GM12878 (cell line): Measurements from ENCODE around the gene IER2. TPM values are rescaled to one million over a fixed set of nuclear protein-coding genes. Genes with fewer than 3 reads are reported as not detected.

ENCODE experiments used
- BACH1 ChIP-seq: fragments of 450-650 bp; IDR thresholded peaks from 2 replicates; pipeline ENCODE4 v1.6.1; 2017; ENCODE audit warnings: mild to moderate bottlenecking, borderline replicate concordance
- BCL3 ChIP-seq: IDR thresholded peaks from 2 replicates; pipeline ENCODE4 v1.6.1; 2011; ENCODE audit warnings: borderline replicate concordance, low read depth, mild to moderate bottlenecking, moderate library complexity, low read length; ENCODE audit not compliant: insufficient read depth, poor library complexity, severe bottlenecking
- BRCA1 ChIP-seq: IDR thresholded peaks from 2 replicates; pipeline ENCODE4 v1.6.1; 2011; ENCODE audit warnings: low read depth, low read length, improper control_type of control experiment
- EP300 ChIP-seq, 2 experiments: fragments of 150-350 bp in 1 of 2; IDR thresholded peaks; 2 replicates each; pipeline ENCODE4 v1.6.1; 2011 to 2012; ENCODE audit warnings: low read depth in 2 of 2, low read length in 2 of 2, borderline replicate concordance in 1 of 2, improper control_type of control experiment in 1 of 2, inconsistent platforms in 1 of 2; ENCODE audit not compliant: control insufficient read depth in 1 of 2
- ETV6 ChIP-seq, 2 experiments: fragments of 450-650 bp in 1 of 2; IDR thresholded peaks in 1 of 2; conservative IDR thresholded peaks in 1 of 2; 2 replicates each; pipeline ENCODE4 v1.6.1; 2014; ENCODE audit warnings: antibody characterized with exemption in 1 of 2, borderline replicate concordance in 1 of 2, low read depth in 1 of 2, mild to moderate bottlenecking in 1 of 2, moderate library complexity in 1 of 2
- GABPA ChIP-seq: IDR thresholded peaks from 2 replicates; pipeline ENCODE4 v1.6.1; 2014; ENCODE audit warnings: antibody characterized with exemption, low read depth, mild to moderate bottlenecking, inconsistent platforms
- HDAC6 ChIP-seq: fragments of 200-600 bp; sonication (generic); IDR thresholded peaks from one replicate; pipeline ENCODE4 v1.8.0; 2017; ENCODE audit warnings: antibody characterized with exemption; ENCODE audit not compliant: unreplicated experiment
- HDGF ChIP-seq: fragments of 450-650 bp; IDR thresholded peaks from 2 replicates; pipeline ENCODE4 v1.6.1; 2016; ENCODE audit warnings: antibody characterized with exemption
- JUND ChIP-seq: IDR thresholded peaks from 2 replicates; pipeline ENCODE4 v1.6.1; 2012; ENCODE audit warnings: low read depth, mild to moderate bottlenecking, low read length, improper control_type of control experiment, moderate library complexity
- LARP7 ChIP-seq: fragments of 450-650 bp; IDR thresholded peaks from 2 replicates; pipeline ENCODE4 v1.6.1; 2017; ENCODE audit warnings: mild to moderate bottlenecking
- MEF2A ChIP-seq: IDR thresholded peaks from 2 replicates; pipeline ENCODE4 v1.6.1; 2011; ENCODE audit warnings: low read depth, mild to moderate bottlenecking, low read length, moderate library complexity; ENCODE audit not compliant: insufficient read depth
- MTA3 ChIP-seq: IDR thresholded peaks from 2 replicates; pipeline ENCODE4 v1.6.1; 2012; ENCODE audit warnings: low read length, inconsistent platforms, borderline replicate concordance
- MXI1 ChIP-seq: fragments of 150-350 bp; IDR thresholded peaks from 2 replicates; pipeline ENCODE4 v1.6.1; 2011; ENCODE audit warnings: low read depth, mild to moderate bottlenecking, inconsistent platforms, low read length, improper control_type of control experiment
- MYB ChIP-seq: fragments of 150-350 bp; IDR thresholded peaks from 2 replicates; pipeline ENCODE4 v1.6.1; 2014; ENCODE audit warnings: mild to moderate bottlenecking, low read depth, low read length, borderline replicate concordance
- NBN ChIP-seq: fragments of 450-650 bp; IDR thresholded peaks from 2 replicates; pipeline ENCODE4 v1.6.1; 2016
- NR2C2 ChIP-seq: IDR thresholded peaks from 2 replicates; pipeline ENCODE4 v1.6.1; 2011; ENCODE audit warnings: borderline replicate concordance, low read depth; ENCODE audit not compliant: control insufficient read depth, insufficient read length
- NRF1 ChIP-seq: conservative IDR thresholded peaks from 2 replicates; pipeline ENCODE4 v1.6.1; 2011; ENCODE audit warnings: mild to moderate bottlenecking, low read depth, low read length, improper control_type of control experiment
- PAX5 ChIP-seq: IDR thresholded peaks from 2 replicates; pipeline ENCODE4 v1.6.1; 2011; ENCODE audit warnings: low read depth, low read length, borderline replicate concordance
- POU2F2 ChIP-seq: IDR thresholded peaks from 3 replicates; pipeline ENCODE4 v1.6.1; 2011; ENCODE audit warnings: low read depth, mild to moderate bottlenecking, low read length, borderline replicate concordance
- RB1 ChIP-seq: fragments of 450-650 bp; formaldehyde crosslinking; IDR thresholded peaks from 2 replicates; pipeline ENCODE4 v1.6.1; 2017; ENCODE audit warnings: mild to moderate bottlenecking, borderline replicate concordance
- RELA ChIP-seq: fragments of 450-650 bp; IDR thresholded peaks from 2 replicates; pipeline ENCODE4 v1.8.0; 2014; ENCODE audit warnings: borderline replicate concordance; ENCODE audit not compliant: partially characterized antibody
- SIX5 ChIP-seq: IDR thresholded peaks from 2 replicates; pipeline ENCODE4 v1.6.1; 2011; ENCODE audit warnings: mild to moderate bottlenecking, low read depth, low read length, moderate library complexity; ENCODE audit not compliant: severe bottlenecking
- SREBF1 ChIP-seq: IDR thresholded peaks from 2 replicates; pipeline ENCODE4 v1.6.1; 2012; ENCODE audit warnings: mild to moderate bottlenecking, low read length
- STAT3 ChIP-seq: IDR thresholded peaks from 2 replicates; pipeline ENCODE4 v1.6.1; 2011; ENCODE audit warnings: low read depth, low read length, improper control_type of control experiment
- TBL1XR1 ChIP-seq: IDR thresholded peaks from 2 replicates; pipeline ENCODE4 v1.6.1; 2012; ENCODE audit warnings: low read depth, low read length, improper control_type of control experiment
- YY1 ChIP-seq: IDR thresholded peaks from 2 replicates; pipeline ENCODE4 v1.6.1; 2011; ENCODE audit warnings: low read depth, mild to moderate bottlenecking, low read length
- ZBED1 ChIP-seq: IDR thresholded peaks from 2 replicates; pipeline ENCODE4 v1.6.1; 2016; ENCODE audit warnings: borderline replicate concordance
- ZNF217 ChIP-seq: fragments of 450-650 bp; IDR thresholded peaks from 2 replicates; pipeline ENCODE4 v1.6.1; 2017; ENCODE audit warnings: antibody characterized with exemption, mild to moderate bottlenecking
- polyA plus RNA-seq, 11 experiments: library from polyadenylated mRNA; depleted of rRNA in 4 of 11; unstranded in 6 of 11; stranded (reverse) in 5 of 11; fragments of >200 nt; fragmentation: Nextera tagmentation in 4 of 11; fragmentation: Illumina TruSeq in 1 of 11; extraction: Ambion mirVana in 4 of 11; extraction: Trizol in 1 of 11; gene quantifications; 1 replicate in 1 of 11; 2 replicates in 10 of 11; pipeline versions ENCODE4 v1.2.1 to v1.2.3, GENCODE V29; 2011 to 2016; ENCODE audit warnings: inconsistent platforms in 2 of 11, missing spikeins in 2 of 11, low read depth in 1 of 11
- total RNA-seq, 4 experiments: library from RNA; depleted of rRNA in 3 of 4; stranded (reverse); fragments of >200 nt in 3 of 4; fragmentation: Illumina TruSeq in 1 of 4; extraction: Trizol in 1 of 4; gene quantifications; 2 replicates each; pipeline versions ENCODE4 v1.2.1 to v1.2.3, GENCODE V29; 2013 to 2021
- TF ChIP-seq, protein P1 (sequence below): fragments of 450-650 bp; IDR thresholded peaks from 2 replicates; pipeline ENCODE4 v1.6.1; 2014; ENCODE audit warnings: mild to moderate bottlenecking

The IER2 gene
- total and polyA plus RNA-seq, 10 of the 15 experiments (the other 5 are each of a cell fraction or from before 2014, with no cell fraction given), result 2.8 to 94.5 (median 24.9) TPM

DNA sequence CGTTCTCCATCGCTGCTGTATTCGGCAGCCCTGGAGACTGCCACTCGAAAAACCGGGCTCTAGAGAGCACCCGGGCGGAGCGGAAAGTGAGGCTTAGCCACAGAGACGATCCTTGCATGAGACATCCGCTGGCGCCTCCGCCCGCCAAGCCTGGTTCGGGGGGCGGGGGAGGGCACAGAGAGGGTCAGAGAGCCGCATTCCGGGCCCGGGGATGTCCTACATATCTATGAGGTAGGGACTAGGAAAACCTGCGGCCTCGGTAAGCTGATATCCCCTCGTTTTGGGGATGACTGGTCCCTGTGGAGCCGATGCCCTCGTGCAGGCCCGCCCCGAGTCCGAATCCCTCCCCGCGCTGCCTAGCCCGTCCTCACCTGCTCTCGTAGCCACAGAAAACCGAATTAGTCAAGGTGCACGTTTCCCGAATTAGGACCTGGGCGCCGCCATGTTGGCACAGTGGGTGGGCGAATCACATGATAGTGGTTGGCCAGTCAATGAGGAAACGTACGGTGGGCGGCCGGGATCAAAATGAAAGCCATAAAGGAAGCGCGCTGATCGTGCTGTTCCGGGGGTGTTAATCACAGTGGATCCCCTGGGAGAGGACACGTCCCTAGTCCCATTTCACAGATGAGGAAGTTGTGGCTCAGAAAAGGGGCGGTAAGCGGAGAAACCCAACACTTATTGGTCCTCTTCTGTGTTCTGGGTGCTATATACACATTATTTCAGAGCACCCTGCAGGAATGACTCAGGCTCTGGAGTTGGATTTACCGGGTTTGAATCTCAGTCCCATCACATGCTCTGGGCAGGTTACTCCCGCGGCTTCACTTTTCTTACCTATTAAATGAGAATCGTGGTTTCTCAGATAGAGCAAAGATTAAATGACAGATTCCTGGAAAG, 33.7 kb upstream of the IER2 start, which contains the start of gene TRMT1 (continued):
- TF ChIP-seq TBL1XR1 (0 out of 2 replicates have a peak, but pooled peaks have one; percentile 7), BRCA1 (no peak), SIX5 (peak; percentile 69), SREBF1 (no peak), YY1 (peak; percentile 100), BCL3 (no peak), LARP7 (no peak; the same call in 1 of the 2 replicates), HDGF (no peak), MTA3 (no peak), ETV6 (conservative IDR thresholded peaks at IDR 0.05 in 1 of 2, IDR thresholded peaks at IDR 0.05 in 1 of 2; ENCODE audit: borderline replicate concordance in 1 of 2, low read depth in 1 of 2) (no peak), GABPA (peak; percentile 72; the same call in 1 of the 2 replicates), MXI1 (peak; percentile 100), RELA (peak; percentile 56), POU2F2 (peak; percentile 58; the same call in 1 of the 3 replicates), BACH1 (no peak), STAT3 (no peak), JUND (no peak), MYB (no peak), ZBED1 (no peak), NR2C2 (no peak), NBN (peak; percentile 94; the same call in 1 of the 2 replicates), PAX5 (no peak), NRF1 (no peak), MEF2A (0 out of 2 replicates have a peak, but pooled peaks have one; percentile 16), HDAC6 (no peak), RB1 (peak; percentile 93; the same call in 1 of the 2 replicates), ZNF217 (peak; percentile 98), EP300 (IDR thresholded peaks at IDR 0.05; ENCODE audit: borderline replicate concordance in 1 of 2, control insufficient read depth in 1 of 2, low read depth in 2 of 2, low read length in 2 of 2) (peak in 1 of 2 experiments; percentile 37; a peak in 1 of 4 replicates)
- TF ChIP-seq, protein P1, sequence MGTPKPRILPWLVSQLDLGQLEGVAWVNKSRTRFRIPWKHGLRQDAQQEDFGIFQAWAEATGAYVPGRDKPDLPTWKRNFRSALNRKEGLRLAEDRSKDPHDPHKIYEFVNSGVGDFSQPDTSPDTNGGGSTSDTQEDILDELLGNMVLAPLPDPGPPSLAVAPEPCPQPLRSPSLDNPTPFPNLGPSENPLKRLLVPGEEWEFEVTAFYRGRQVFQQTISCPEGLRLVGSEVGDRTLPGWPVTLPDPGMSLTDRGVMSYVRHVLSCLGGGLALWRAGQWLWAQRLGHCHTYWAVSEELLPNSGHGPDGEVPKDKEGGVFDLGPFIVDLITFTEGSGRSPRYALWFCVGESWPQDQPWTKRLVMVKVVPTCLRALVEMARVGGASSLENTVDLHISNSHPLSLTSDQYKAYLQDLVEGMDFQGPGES, result peak; percentile 56; the same call in 1 of the 2 replicates
